Lower lobe of right lung (tissue), 2 donors: ENCODE data around the gene PSMD5. TPM values are rescaled to one million over a fixed set of nuclear protein-coding genes. Genes with fewer than 3 reads are reported as not detected.

Source experiments
- ATAC-seq, 2 donors: fragments of 200-7000 bp; cut with Tn5 transposase; one replicate each; pipeline ENCODE4 v1.9.1; 2020 to 2022; ENCODE audit warnings: mild to moderate bottlenecking in 2 of 2, moderate library complexity in 2 of 2
- DNase-seq: peaks from one replicate; pipeline ENCODE4 v3.0.0-alpha.2; 2020
- H3K27ac ChIP-seq: fragments of 200-600 bp; one replicate; pipeline ENCODE4 v1.8.0; 2022
- H3K27me3 ChIP-seq: fragments of 200-600 bp; one replicate; pipeline ENCODE4 v1.8.0; 2022; ENCODE audit warnings: low read depth
- H3K36me3 ChIP-seq: fragments of 200-600 bp; one replicate; pipeline ENCODE4 v1.8.0; 2022; ENCODE audit warnings: mild to moderate bottlenecking
- H3K4me1 ChIP-seq: fragments of 200-600 bp; one replicate; pipeline ENCODE4 v1.8.0; 2022
- H3K4me3 ChIP-seq: fragments of 200-600 bp; one replicate; pipeline ENCODE4 v1.8.0; 2022; ENCODE audit warnings: mild to moderate bottlenecking
- H3K9me3 ChIP-seq: fragments of 200-600 bp; one replicate; pipeline ENCODE4 v1.8.0; 2022
- intact Hi-C: fragments of 100-400 bp; cut with DNase I; formaldehyde crosslinking; loops from one replicate; pipeline ENCODE4 v1.11.0; 2022
- long read RNA-seq: library from polyadenylated mRNA; unstranded; transcript quantifications from one replicate; pipeline ENCODE4 v2.0.0, GENCODE V29; 2021
- total RNA-seq: library from RNA; stranded (reverse); fragmentation: NEBNext Ultra II Directional; extraction: Animal tissue kit (Norgen Biotek cat#: 25700); gene quantifications from one replicate; pipeline ENCODE4 v1.2.1, GENCODE V29; 2021
- TF ChIP-seq, protein P1 (sequence below): fragments of 200-600 bp; IDR thresholded peaks from one replicate; pipeline ENCODE4 v1.8.0; 2022; ENCODE audit warnings: antibody characterized with exemption, mild to moderate bottlenecking
- donor health status: DM: no; HTN: yes; CAD: no; lungs with severe emphysema.

Gene PSMD5
- total RNA-seq, result 34.1 TPM
- long read RNA-seq, transcript PSMD5-201 (10 exons, 3,443 nt), result major isoform, 62 of 77 reads
- long read RNA-seq, partial matches to known transcripts, result 8 of 77 reads
- long read RNA-seq, other reads (novel, unspliced or antisense), result 6 of 77 reads

GRCh38 chr9:120842685-120843485 lies at the start of gene PSMD5:
Gene PSMD5 (minus strand): TSS chr9:120842922. CDS start chr9:120842909, 13 bp downstream.
- peaks cover 41% of the 10 kb centered on the region for H3K4me1 ChIP-seq
- peak within 1 kb of the TSS; percentile 97 for H3K27ac ChIP-seq
- DNase-seq (peak; percentile 99), ATAC-seq (peak; percentile 99)
- intact Hi-C loops, result no loop called here
- no peaks in the 10 kb centered on the region for H3K9me3 ChIP-seq
- no peaks in the 10 kb centered on the region for H3K27me3 ChIP-seq
- H3K4me3 ChIP-seq, result peak within 1 kb of the TSS; percentile 68
- TF ChIP-seq, protein P1, sequence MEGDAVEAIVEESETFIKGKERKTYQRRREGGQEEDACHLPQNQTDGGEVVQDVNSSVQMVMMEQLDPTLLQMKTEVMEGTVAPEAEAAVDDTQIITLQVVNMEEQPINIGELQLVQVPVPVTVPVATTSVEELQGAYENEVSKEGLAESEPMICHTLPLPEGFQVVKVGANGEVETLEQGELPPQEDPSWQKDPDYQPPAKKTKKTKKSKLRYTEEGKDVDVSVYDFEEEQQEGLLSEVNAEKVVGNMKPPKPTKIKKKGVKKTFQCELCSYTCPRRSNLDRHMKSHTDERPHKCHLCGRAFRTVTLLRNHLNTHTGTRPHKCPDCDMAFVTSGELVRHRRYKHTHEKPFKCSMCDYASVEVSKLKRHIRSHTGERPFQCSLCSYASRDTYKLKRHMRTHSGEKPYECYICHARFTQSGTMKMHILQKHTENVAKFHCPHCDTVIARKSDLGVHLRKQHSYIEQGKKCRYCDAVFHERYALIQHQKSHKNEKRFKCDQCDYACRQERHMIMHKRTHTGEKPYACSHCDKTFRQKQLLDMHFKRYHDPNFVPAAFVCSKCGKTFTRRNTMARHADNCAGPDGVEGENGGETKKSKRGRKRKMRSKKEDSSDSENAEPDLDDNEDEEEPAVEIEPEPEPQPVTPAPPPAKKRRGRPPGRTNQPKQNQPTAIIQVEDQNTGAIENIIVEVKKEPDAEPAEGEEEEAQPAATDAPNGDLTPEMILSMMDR, result no peak
- no peaks in the 10 kb centered on the region for H3K36me3 ChIP-seq

DNA sequence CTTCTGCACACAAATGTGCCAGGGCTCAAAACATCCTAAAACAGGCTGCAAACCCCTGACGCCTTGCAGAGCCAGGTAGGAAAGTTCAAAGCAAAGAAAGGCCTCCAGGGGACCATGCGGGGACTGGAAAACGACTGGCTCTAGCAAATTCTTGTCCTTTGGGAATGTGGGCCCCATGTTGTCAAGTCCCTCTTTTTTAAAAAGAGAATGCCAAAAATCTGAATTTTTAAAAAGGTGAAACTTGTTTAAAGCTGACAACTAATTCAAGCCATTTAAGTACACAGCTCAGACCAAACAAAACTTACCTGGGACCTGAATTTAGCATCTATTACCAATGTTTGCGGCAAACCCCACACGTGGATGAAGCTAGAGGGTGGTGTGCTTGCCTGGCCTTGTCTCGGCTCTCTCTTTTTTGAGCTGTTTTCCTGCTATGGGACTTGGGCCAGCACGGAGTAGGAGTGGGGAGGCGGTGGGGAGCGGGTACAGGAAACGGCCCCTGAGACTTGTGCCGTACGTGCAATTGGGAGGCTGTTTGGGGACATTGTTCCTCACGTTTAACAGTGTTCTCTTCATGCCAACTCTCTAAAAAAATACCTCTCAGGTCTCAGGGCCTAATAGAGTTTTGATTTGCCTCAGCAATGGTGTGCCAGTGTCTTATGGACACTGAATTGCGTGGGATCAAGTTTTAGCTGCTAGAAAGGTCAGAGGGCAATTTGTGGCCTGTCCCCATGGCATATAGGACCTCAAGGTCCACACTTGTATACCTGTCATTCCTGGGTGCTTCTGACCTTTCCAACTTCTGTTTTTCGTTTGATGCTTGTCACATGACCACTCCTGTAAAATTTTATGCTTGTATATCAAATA lies 49.4 kb upstream of the PSMD5 start:
- peaks cover 3% of the 10 kb centered on the region for H3K27me3 ChIP-seq
- no peak for ATAC-seq
- H3K36me3 ChIP-seq, result no peaks in the 10 kb centered on the region
- DNase-seq, result no peak
- H3K9me3 ChIP-seq, result no peaks in the 10 kb centered on the region
- TF ChIP-seq, protein P1, result no peak
- peaks cover 28% of the 10 kb centered on the region for H3K4me1 ChIP-seq
- intact Hi-C loops, result no loop called here
- H3K4me3 ChIP-seq, result no peak overlapping the region
- H3K27ac ChIP-seq, result peak overlapping the region; percentile 26

- Histone ChIP-seq H3K9me3 (no peaks in the 10 kb centered on the region), H3K27ac (peak overlapping the region; percentile 59), H3K4me3 (no peak overlapping the region), H3K27me3 (peaks cover 3% of the 10 kb centered on the region), H3K36me3 (no peaks in the 10 kb centered on the region), H3K4me1 (peaks cover 25% of the 10 kb centered on the region)
- TF ChIP-seq, protein P1, result no peak
- ATAC-seq (no peak), DNase-seq (no peak)
- intact Hi-C loops, result no loop called here
These were observed 48.6 kb upstream of the PSMD5 start for GRCh38 chr9:120891245-120891883.

DNA sequence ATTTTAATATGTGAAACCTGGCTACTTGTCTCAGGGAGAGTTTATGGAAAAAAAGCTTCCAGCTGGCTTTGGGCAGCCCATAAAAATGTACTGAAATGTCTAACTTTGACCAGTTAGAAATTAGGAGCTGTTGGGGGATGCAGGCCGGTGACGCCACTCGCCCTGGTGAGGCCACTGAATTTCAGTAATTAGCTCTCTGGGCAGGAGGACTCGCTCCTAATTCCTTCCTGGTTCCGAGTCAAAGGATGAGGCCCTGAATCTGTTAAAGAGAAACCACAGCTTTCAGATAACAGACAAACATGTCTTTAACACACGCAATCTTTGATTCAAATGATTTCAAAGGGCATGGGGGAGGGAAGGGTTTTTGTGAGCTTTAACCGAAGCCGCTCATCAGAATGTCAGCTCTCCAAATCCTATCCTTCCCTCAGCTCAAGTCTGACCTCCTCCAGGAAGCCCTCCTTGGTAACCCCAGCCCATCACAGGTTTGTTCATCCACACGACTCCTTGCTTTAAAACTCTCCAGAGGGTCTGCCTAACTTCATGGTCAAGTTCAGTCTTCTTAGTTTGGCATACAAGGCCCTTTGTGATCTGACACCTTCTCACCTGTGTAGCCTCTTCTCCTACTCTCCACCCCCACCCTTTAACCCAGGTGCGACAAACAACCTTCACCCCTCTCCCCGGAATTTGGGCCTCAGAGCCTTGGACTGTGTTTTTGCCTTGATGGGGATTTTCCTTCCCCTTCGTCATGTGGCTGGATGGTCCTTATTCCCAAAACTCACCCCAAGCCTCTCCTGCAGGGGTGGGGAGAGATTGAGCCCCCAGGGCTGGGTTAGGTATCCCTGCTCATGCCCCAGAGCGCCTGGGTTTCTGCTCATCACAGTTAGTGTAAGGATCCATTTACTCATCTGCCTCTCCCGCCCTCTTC lies 47.9 kb upstream of the PSMD5 start:
- ATAC-seq (peak in 1 of 2 donors; percentile 31), DNase-seq (no peak)
- intact Hi-C loops, result no loop called here

More for the DNA sequence above, 47.9 kb upstream of the PSMD5 start:
- no peak overlapping the region for H3K4me3 ChIP-seq
- TF ChIP-seq, protein P1, result no peak
- no peaks in the 10 kb centered on the region for H3K9me3 ChIP-seq
- H3K36me3 ChIP-seq, result no peaks in the 10 kb centered on the region
- peaks cover 3% of the 10 kb centered on the region for H3K27me3 ChIP-seq
- H3K4me1 ChIP-seq, result peaks cover 30% of the 10 kb centered on the region
- peak overlapping the region; percentile 59 for H3K27ac ChIP-seq
